ENCODE results near the gene HEPACAM. TPM values are rescaled to one million over a fixed set of nuclear protein-coding genes. Genes with fewer than 3 reads are reported as not detected.

The HEPACAM gene
- total RNA-seq, 1 donor from 2014 or later = not detected

- no peak overlapping the region for H3K27ac Mint-ChIP-seq (ENCODE audit: unreplicated experiment)
- Histone ChIP-seq H4K20me1 (ENCODE audit: insufficient read depth, low read length) (no peaks in the 10 kb centered on the region), H3K36me3 (ENCODE audit: insufficient read depth, low read length) (no peaks in the 10 kb centered on the region), H3K9me3 (ENCODE audit: insufficient read depth, low read depth, low read length) (no peaks in the 10 kb centered on the region), H3K4me2 (ENCODE audit: low read length) (no peak overlapping the region), H3K4me1 (ENCODE audit: insufficient read depth, low read length) (no peaks in the 10 kb centered on the region), H2AFZ (ENCODE audit: low read depth, low read length) (no peak overlapping the region), H3K27ac (ENCODE audit: low read depth, low read length) (no peak overlapping the region), H3K27me3 (ENCODE audit: insufficient read depth, low read length) (no peaks in the 10 kb centered on the region), H3K9ac (ENCODE audit: low read length) (no peak overlapping the region), H3K79me2 (ENCODE audit: insufficient read depth, low read length) (no peaks in the 10 kb centered on the region), H3K4me3 (ENCODE audit: insufficient read depth, low read depth, low read length) (no peak overlapping the region)
- no peaks in the 10 kb centered on the region for H3K36me3 Mint-ChIP-seq (ENCODE audit: low read depth, unreplicated experiment)
- TF ChIP-seq CTCF (IDR thresholded peaks at IDR 0.05; ENCODE audit: insufficient read depth, low read depth, low read length) (no peak), EZH2 (IDR thresholded peaks at IDR 0.05; ENCODE audit: insufficient read depth, low read length) (no peak)
- H3K4me1 Mint-ChIP-seq (ENCODE audit: low read depth, unreplicated experiment) = no peaks in the 10 kb centered on the region
- FAIRE-seq (no peak), DNase-seq (ENCODE audit: low read depth) (no peak)
- no peak overlapping the region for H3K4me3 Mint-ChIP-seq (ENCODE audit: unreplicated experiment)
- no peaks in the 10 kb centered on the region for H3K27me3 Mint-ChIP-seq (ENCODE audit: low read depth, unreplicated experiment)
- H3K9me3 Mint-ChIP-seq (ENCODE audit: unreplicated experiment) = peaks cover 10% of the 10 kb centered on the region
Observed at GRCh38 chr11:124977006-124977405, 41.2 kb upstream of the HEPACAM start.

GRCh38 chr11:124976531-124976930 is 40.7 kb upstream of the HEPACAM start:
- no peaks in the 10 kb centered on the region for H3K27me3 Mint-ChIP-seq (ENCODE audit: low read depth, unreplicated experiment)
- FAIRE-seq (no peak), DNase-seq (ENCODE audit: low read depth) (no peak)
- H3K9me3 Mint-ChIP-seq (ENCODE audit: unreplicated experiment) = peaks cover 10% of the 10 kb centered on the region
- no peak overlapping the region for H3K9ac ChIP-seq (ENCODE audit: low read length)
- no peaks in the 10 kb centered on the region for H3K36me3 Mint-ChIP-seq (ENCODE audit: low read depth, unreplicated experiment)
- no peaks in the 10 kb centered on the region for H3K79me2 ChIP-seq (ENCODE audit: insufficient read depth, low read length)
- H2AFZ ChIP-seq (ENCODE audit: low read depth, low read length) = no peak overlapping the region
- no peaks in the 10 kb centered on the region for H4K20me1 ChIP-seq (ENCODE audit: insufficient read depth, low read length)
- no peaks in the 10 kb centered on the region for H3K9me3 ChIP-seq (ENCODE audit: insufficient read depth, low read depth, low read length)
- H3K4me3 Mint-ChIP-seq (ENCODE audit: unreplicated experiment) = no peak overlapping the region
- H3K4me3 ChIP-seq (ENCODE audit: insufficient read depth, low read depth, low read length) = no peak overlapping the region
- no peak overlapping the region for H3K4me2 ChIP-seq (ENCODE audit: low read length)
- no peaks in the 10 kb centered on the region for H3K27me3 ChIP-seq (ENCODE audit: insufficient read depth, low read length)
- H3K36me3 ChIP-seq (ENCODE audit: insufficient read depth, low read length) = no peaks in the 10 kb centered on the region
- TF ChIP-seq CTCF (IDR thresholded peaks at IDR 0.05; ENCODE audit: insufficient read depth, low read depth, low read length) (no peak), EZH2 (IDR thresholded peaks at IDR 0.05; ENCODE audit: insufficient read depth, low read length) (no peak)
- no peaks in the 10 kb centered on the region for H3K4me1 Mint-ChIP-seq (ENCODE audit: low read depth, unreplicated experiment)
- no peak overlapping the region for H3K27ac ChIP-seq (ENCODE audit: low read depth, low read length)
- H3K4me1 ChIP-seq (ENCODE audit: insufficient read depth, low read length) = no peaks in the 10 kb centered on the region
- H3K27ac Mint-ChIP-seq (ENCODE audit: unreplicated experiment) = no peak overlapping the region

- H3K27ac ChIP-seq (ENCODE audit: low read depth, low read length) = no peak overlapping the region
- H3K36me3 Mint-ChIP-seq (ENCODE audit: low read depth, unreplicated experiment) = no peaks in the 10 kb centered on the region
- H3K4me1 ChIP-seq (ENCODE audit: insufficient read depth, low read length) = no peaks in the 10 kb centered on the region
- H3K4me1 Mint-ChIP-seq (ENCODE audit: low read depth, unreplicated experiment) = no peaks in the 10 kb centered on the region
- no peak overlapping the region for H2AFZ ChIP-seq (ENCODE audit: low read depth, low read length)
- no peak overlapping the region for H3K9ac ChIP-seq (ENCODE audit: low read length)
- FAIRE-seq = no peak
- no peak overlapping the region for H3K4me3 ChIP-seq (ENCODE audit: insufficient read depth, low read depth, low read length)
- H3K9me3 Mint-ChIP-seq (ENCODE audit: unreplicated experiment) = no peaks in the 10 kb centered on the region
- H3K27ac Mint-ChIP-seq (ENCODE audit: unreplicated experiment) = no peak overlapping the region
- H3K36me3 ChIP-seq (ENCODE audit: insufficient read depth, low read length) = no peaks in the 10 kb centered on the region
- no peak overlapping the region for H3K4me2 ChIP-seq (ENCODE audit: low read length)
- H3K27me3 ChIP-seq (ENCODE audit: insufficient read depth, low read length) = no peaks in the 10 kb centered on the region
- no peak overlapping the region for H3K4me3 Mint-ChIP-seq (ENCODE audit: unreplicated experiment)
- no peak for DNase-seq (ENCODE audit: low read depth)
- no peaks in the 10 kb centered on the region for H4K20me1 ChIP-seq (ENCODE audit: insufficient read depth, low read length)
- H3K9me3 ChIP-seq (ENCODE audit: insufficient read depth, low read depth, low read length) = no peaks in the 10 kb centered on the region
- no peaks in the 10 kb centered on the region for H3K27me3 Mint-ChIP-seq (ENCODE audit: low read depth, unreplicated experiment)
- no peak for TF ChIP-seq CTCF (IDR thresholded peaks at IDR 0.05; ENCODE audit: insufficient read depth, low read depth, low read length)
- no peak for TF ChIP-seq EZH2 (IDR thresholded peaks at IDR 0.05; ENCODE audit: insufficient read depth, low read length)
- H3K79me2 ChIP-seq (ENCODE audit: insufficient read depth, low read length) = no peaks in the 10 kb centered on the region
Observed at GRCh38 chr11:124971810-124972209, 36.0 kb upstream of the HEPACAM start.
